Trophoblast cell (in vitro differentiated cells and primary cell): ENCODE data around the gene MRPS6.

Experiments
- DNase-seq, 2 donors: peaks; one replicate each; pipeline ENCODE4 v3.0.0-alpha.2; 2016
- H2AFZ ChIP-seq: 2 replicates; pipeline ENCODE4 v1.6.1; 2013; ENCODE audit warnings: low read length, moderate library complexity, mild to moderate bottlenecking; ENCODE audit not compliant: insufficient read depth, poor library complexity
- H2AK5ac ChIP-seq: 2 replicates; pipeline ENCODE4 v1.6.1; 2013; ENCODE audit warnings: mild to moderate bottlenecking, low read length
- H2BK120ac ChIP-seq: 2 replicates; pipeline ENCODE4 v1.6.1; 2013; ENCODE audit warnings: low read length, mild to moderate bottlenecking, moderate library complexity; ENCODE audit not compliant: insufficient read depth, poor library complexity
- H2BK12ac ChIP-seq: 2 replicates; pipeline ENCODE4 v1.6.1; 2013; ENCODE audit warnings: mild to moderate bottlenecking, low read length, moderate library complexity
- H2BK5ac ChIP-seq: 2 replicates; pipeline ENCODE4 v1.6.1; 2013; ENCODE audit warnings: low read length, low read depth, moderate library complexity, mild to moderate bottlenecking; ENCODE audit not compliant: poor library complexity
- H3K14ac ChIP-seq: 2 replicates; pipeline ENCODE4 v1.6.1; 2013; ENCODE audit warnings: mild to moderate bottlenecking, low read length
- H3K18ac ChIP-seq: 2 replicates; pipeline ENCODE4 v1.6.1; 2013; ENCODE audit warnings: mild to moderate bottlenecking, low read length
- H3K23ac ChIP-seq: 2 replicates; pipeline ENCODE4 v1.6.1; 2013; ENCODE audit warnings: low read length
- H3K27ac ChIP-seq: 2 replicates; pipeline ENCODE4 v1.5.1; 2013; ENCODE audit warnings: low read depth, mild to moderate bottlenecking, inconsistent platforms, low read length, moderate library complexity
- H3K27me3 ChIP-seq: 2 replicates; pipeline ENCODE4 v1.6.1; 2013; ENCODE audit warnings: inconsistent platforms, mild to moderate bottlenecking, low read length, moderate library complexity; ENCODE audit not compliant: insufficient read depth
- H3K36me3 ChIP-seq, 2 experiments: 1 replicate in 1 of 2; 2 replicates in 1 of 2; pipeline ENCODE4 v1.6.1; 2013; ENCODE audit warnings: low read length in 2 of 2, mild to moderate bottlenecking in 2 of 2, moderate library complexity in 1 of 2; ENCODE audit not compliant: insufficient read depth in 2 of 2, control insufficient read depth in 1 of 2
- H3K4ac ChIP-seq: 2 replicates; pipeline ENCODE4 v1.6.1; 2013; ENCODE audit warnings: low read depth, mild to moderate bottlenecking, low read length, moderate library complexity
- H3K4me1 ChIP-seq, 2 experiments: 1 replicate in 1 of 2; 2 replicates in 1 of 2; pipeline ENCODE4 v1.6.1; 2013; ENCODE audit warnings: low read length in 2 of 2, mild to moderate bottlenecking in 2 of 2, moderate library complexity in 1 of 2; ENCODE audit not compliant: insufficient read depth in 2 of 2, control insufficient read depth in 1 of 2
- H3K4me2 ChIP-seq: 2 replicates; pipeline ENCODE4 v1.6.1; 2013; ENCODE audit warnings: inconsistent platforms, mild to moderate bottlenecking, low read length, moderate library complexity
- H3K4me3 ChIP-seq: 2 replicates; pipeline ENCODE4 v1.5.1; 2013; ENCODE audit warnings: mild to moderate bottlenecking, low read depth, low read length, inconsistent platforms
- H3K79me1 ChIP-seq: one replicate; pipeline ENCODE4 v1.6.1; 2013; ENCODE audit warnings: low read length
- H3K79me2 ChIP-seq: 2 replicates; pipeline ENCODE4 v1.6.1; 2013; ENCODE audit warnings: low read length, mild to moderate bottlenecking; ENCODE audit not compliant: control insufficient read depth, insufficient read depth, poor library complexity
- H3K9ac ChIP-seq: 2 replicates; pipeline ENCODE4 v1.6.1; 2013; ENCODE audit warnings: mild to moderate bottlenecking, low read length
- H3K9me3 ChIP-seq: 2 replicates; pipeline ENCODE4 v1.6.1; 2013; ENCODE audit warnings: low read depth, mild to moderate bottlenecking, control low read depth, inconsistent platforms, low read length; ENCODE audit not compliant: insufficient read depth
- H4K12ac ChIP-seq: 2 replicates; pipeline ENCODE4 v1.6.1; 2013; ENCODE audit warnings: low read depth, mild to moderate bottlenecking, low read length, moderate library complexity
- H4K8ac ChIP-seq: 2 replicates; pipeline ENCODE4 v1.6.1; 2013; ENCODE audit warnings: low read depth, mild to moderate bottlenecking, low read length, moderate library complexity
- H4K91ac ChIP-seq: one replicate; pipeline ENCODE4 v1.6.1; 2013; ENCODE audit warnings: low read depth, mild to moderate bottlenecking, low read length, moderate library complexity
- WGBS: extraction: QIAGEN DNeasy Blood & Tissue Kit; methylation state at CpG from one replicate; pipeline ENCODE4 v1.1.7; 2013; ENCODE audit warnings: missing lambda C conversion rate; ENCODE audit not compliant: insufficient read length, insufficient coverage; ENCODE audit errors: extremely low coverage; 5-methylcytosine and 5-hydroxymethylcytosine counted together

MRPS6 gene

DNA sequence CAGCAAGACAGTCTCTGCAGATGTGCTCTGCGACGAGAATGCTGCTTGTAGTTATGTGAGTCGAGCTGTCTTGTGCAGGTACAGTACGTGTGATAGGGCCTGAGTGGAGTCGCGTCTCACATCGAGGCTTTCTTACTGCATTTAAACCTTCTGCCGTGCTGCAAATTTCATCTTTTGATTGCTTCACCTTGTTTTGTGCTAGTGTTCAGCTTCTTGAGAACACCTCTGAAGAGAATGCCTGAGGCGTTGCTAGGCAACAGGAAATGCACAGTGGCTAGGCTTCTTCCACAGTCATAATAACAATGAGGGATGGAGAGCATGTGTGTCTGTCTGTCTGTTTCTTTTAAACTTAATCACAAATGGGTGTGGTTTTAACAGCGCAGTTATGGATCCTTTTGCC lies 52.9 kb downstream of the MRPS6 start:
- H4K12ac ChIP-seq: no peak overlapping the region
- no CpG with 5 or more reads among the region's 10 CpGs for WGBS

DNA sequence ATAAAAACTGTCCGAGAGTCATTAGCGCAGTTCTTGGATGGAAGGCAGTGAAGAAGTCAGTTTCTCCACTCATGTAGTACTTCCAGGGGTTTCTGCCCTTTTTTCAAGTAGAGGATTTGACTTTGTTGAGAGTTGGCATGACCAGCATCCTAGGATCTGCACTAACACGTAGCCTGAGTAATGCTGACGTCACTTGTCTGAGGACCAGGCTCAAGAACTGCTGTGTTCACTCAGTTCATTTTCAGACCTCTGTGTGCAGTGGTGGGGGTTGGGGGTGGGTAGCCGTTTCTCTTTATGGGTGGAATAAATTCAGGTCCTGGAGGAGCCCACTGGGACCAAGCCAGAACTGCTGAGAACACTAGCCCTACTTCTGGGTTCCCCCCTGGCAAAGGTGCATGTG lies 53.3 kb downstream of the MRPS6 start:
- Histone ChIP-seq H2AK5ac (no peak overlapping the region), H3K79me2 (peaks cover 4% of the 10 kb centered on the region), H3K9me3 (no peaks in the 10 kb centered on the region), H3K4me1 (peaks cover 10 to 22% of the 10 kb centered on the region in 2 experiments), H3K14ac (no peak overlapping the region), H3K18ac (no peak overlapping the region), H3K79me1 (peaks cover 11% of the 10 kb centered on the region), H3K4ac (no peak overlapping the region), H3K27ac (no peak overlapping the region), H2BK5ac (no peak overlapping the region), H3K23ac (no peak overlapping the region), H3K4me3 (no peak overlapping the region), H3K27me3 (no peaks in the 10 kb centered on the region), H2BK12ac (no peak overlapping the region), H3K36me3 (peaks cover 5 to 16% of the 10 kb centered on the region in 2 experiments), H2AFZ (no peak overlapping the region), H4K12ac (no peak overlapping the region), H3K4me2 (no peak overlapping the region), H4K91ac (no peak overlapping the region), H4K8ac (no peak overlapping the region), H3K9ac (no peak overlapping the region), H2BK120ac (no peak overlapping the region)
- WGBS: no CpG with 5 or more reads among the region's 5 CpGs
- no peak for DNase-seq

More for the DNA sequence above, 52.9 kb downstream of the MRPS6 start:
- Histone ChIP-seq H2BK120ac (no peak overlapping the region), H4K91ac (no peak overlapping the region), H3K27ac (no peak overlapping the region), H3K4me2 (no peak overlapping the region), H3K79me2 (peaks cover 2% of the 10 kb centered on the region), H2AFZ (no peak overlapping the region), H3K9ac (no peak overlapping the region), H3K36me3 (peaks cover 5 to 12% of the 10 kb centered on the region in 2 experiments), H4K8ac (no peak overlapping the region), H3K18ac (no peak overlapping the region), H2BK5ac (no peak overlapping the region), H2BK12ac (no peak overlapping the region), H3K4ac (no peak overlapping the region), H3K9me3 (no peaks in the 10 kb centered on the region), H3K23ac (no peak overlapping the region), H2AK5ac (no peak overlapping the region), H3K79me1 (peaks cover 11% of the 10 kb centered on the region), H3K27me3 (no peaks in the 10 kb centered on the region), H3K4me1 (peaks cover 10 to 18% of the 10 kb centered on the region in 2 experiments), H3K4me3 (no peak overlapping the region), H3K14ac (no peak overlapping the region)
- DNase-seq: peak in 1 of 2 donors; percentile 45

DNA sequence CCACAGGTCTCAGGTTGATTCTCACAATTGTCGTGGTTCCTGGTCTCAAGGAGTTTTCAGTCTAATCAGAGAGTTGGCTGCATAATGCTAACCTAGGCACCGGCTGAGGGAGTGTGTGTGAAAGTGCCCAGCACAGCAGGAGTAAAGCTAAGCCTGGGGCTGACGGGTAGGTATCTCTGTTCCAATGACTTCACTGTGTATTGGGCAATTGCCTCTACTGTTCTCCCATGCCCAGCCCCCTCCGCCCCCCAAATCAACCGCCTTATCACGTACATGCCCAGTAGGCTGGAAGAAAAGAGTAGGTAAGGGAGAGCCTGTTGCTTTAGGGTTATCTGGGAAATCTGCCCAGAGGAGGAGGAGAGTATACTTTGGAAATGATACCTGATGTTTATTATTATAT lies 54.7 kb downstream of the MRPS6 start:
- Histone ChIP-seq H3K4me1 (peaks cover 10 to 22% of the 10 kb centered on the region in 2 experiments), H3K18ac (no peak overlapping the region), H2BK5ac (no peak overlapping the region), H2BK120ac (no peak overlapping the region), H4K8ac (no peak overlapping the region), H3K9me3 (no peaks in the 10 kb centered on the region), H4K12ac (no peak overlapping the region), H2AFZ (no peak overlapping the region), H3K36me3 (peaks cover 9 to 18% of the 10 kb centered on the region in 2 experiments), H3K4me3 (no peak overlapping the region), H3K79me2 (peaks cover 7% of the 10 kb centered on the region), H3K27me3 (no peaks in the 10 kb centered on the region), H3K23ac (no peak overlapping the region), H3K14ac (no peak overlapping the region), H3K9ac (no peak overlapping the region), H2AK5ac (no peak overlapping the region), H3K79me1 (peaks cover 11% of the 10 kb centered on the region), H3K27ac (no peak overlapping the region), H3K4me2 (no peak overlapping the region), H3K4ac (no peak overlapping the region), H4K91ac (no peak overlapping the region), H2BK12ac (no peak overlapping the region)
- WGBS: no CpG with 5 or more reads among the region's 6 CpGs
- no peak for DNase-seq

DNA sequence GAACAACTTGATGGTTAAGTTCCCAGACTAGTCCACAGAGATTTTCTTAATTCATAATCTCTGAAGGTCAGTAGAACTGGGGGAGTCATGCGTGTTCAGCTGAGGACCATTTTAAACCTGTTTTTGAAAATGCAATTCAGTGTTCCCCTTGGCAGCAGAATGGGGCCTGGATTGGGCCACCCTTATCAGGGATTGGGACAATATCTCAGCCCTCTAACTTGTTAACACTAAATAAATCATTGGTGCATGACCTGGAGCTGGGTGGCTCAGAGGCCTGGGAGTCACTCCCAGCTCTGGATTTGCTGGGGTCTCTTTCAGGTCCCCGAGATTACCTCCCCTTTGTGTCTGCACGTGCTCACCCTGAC lies 55.3 kb downstream of the MRPS6 start:
- Histone ChIP-seq H2BK12ac (peak overlapping the region; percentile 9), H3K79me1 (peaks cover 11% of the 10 kb centered on the region), H3K27me3 (no peaks in the 10 kb centered on the region), H2AK5ac (no peak overlapping the region), H3K14ac (no peak overlapping the region), H3K4me1 (peaks cover 12 to 25% of the 10 kb centered on the region in 2 experiments), H3K18ac (no peak overlapping the region), H4K12ac (no peak overlapping the region), H3K9ac (no peak overlapping the region), H2AFZ (no peak overlapping the region), H3K4ac (no peak overlapping the region), H3K23ac (no peak overlapping the region), H3K4me3 (no peak overlapping the region), H4K8ac (no peak overlapping the region), H3K9me3 (no peaks in the 10 kb centered on the region), H3K79me2 (peaks cover 7% of the 10 kb centered on the region), H3K4me2 (no peak overlapping the region), H4K91ac (peak overlapping the region; percentile 10), H2BK5ac (no peak overlapping the region), H3K36me3 (peaks cover 9 to 18% of the 10 kb centered on the region in 2 experiments), H2BK120ac (no peak overlapping the region), H3K27ac (no peak overlapping the region)
- no peak for DNase-seq
- WGBS: no CpG with 5 or more reads among the region's 3 CpGs
